ENCODE results near the gene SIRT2. TPM values are rescaled to one million over a fixed set of nuclear protein-coding genes. Genes with fewer than 3 reads are reported as not detected.
"Not testable (repeated sequence)": the region's sequence is repeated elsewhere in the genome, so short reads cannot be mapped to it uniquely, and the experiment has no call there.

Gene SIRT2
- total RNA-seq, 1 experiment from 2014 or later: 37.4 TPM

- Mint-ChIP-seq H3K36me3 (ENCODE audit: insufficient read depth, unreplicated experiment) (peaks cover 30% of the 10 kb centered on the region), H3K27me3 (ENCODE audit: insufficient read depth, unreplicated experiment) (no peaks in the 10 kb centered on the region), H3K4me1 (ENCODE audit: insufficient read depth, unreplicated experiment) (no peaks in the 10 kb centered on the region), H3K9me3 (ENCODE audit: unreplicated experiment) (no peaks in the 10 kb centered on the region), H3K27ac (ENCODE audit: low read depth, unreplicated experiment) (no peak overlapping the region), H3K4me3 (ENCODE audit: unreplicated experiment) (no peak overlapping the region)
- no TSS peak for BruUV-seq (replicated peaks)
- intact Hi-C loops (cut with micrococcal nuclease): no loop called here
- TF ChIP-seq, protein P1, sequence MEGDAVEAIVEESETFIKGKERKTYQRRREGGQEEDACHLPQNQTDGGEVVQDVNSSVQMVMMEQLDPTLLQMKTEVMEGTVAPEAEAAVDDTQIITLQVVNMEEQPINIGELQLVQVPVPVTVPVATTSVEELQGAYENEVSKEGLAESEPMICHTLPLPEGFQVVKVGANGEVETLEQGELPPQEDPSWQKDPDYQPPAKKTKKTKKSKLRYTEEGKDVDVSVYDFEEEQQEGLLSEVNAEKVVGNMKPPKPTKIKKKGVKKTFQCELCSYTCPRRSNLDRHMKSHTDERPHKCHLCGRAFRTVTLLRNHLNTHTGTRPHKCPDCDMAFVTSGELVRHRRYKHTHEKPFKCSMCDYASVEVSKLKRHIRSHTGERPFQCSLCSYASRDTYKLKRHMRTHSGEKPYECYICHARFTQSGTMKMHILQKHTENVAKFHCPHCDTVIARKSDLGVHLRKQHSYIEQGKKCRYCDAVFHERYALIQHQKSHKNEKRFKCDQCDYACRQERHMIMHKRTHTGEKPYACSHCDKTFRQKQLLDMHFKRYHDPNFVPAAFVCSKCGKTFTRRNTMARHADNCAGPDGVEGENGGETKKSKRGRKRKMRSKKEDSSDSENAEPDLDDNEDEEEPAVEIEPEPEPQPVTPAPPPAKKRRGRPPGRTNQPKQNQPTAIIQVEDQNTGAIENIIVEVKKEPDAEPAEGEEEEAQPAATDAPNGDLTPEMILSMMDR (IDR thresholded peaks at IDR 0.05; ENCODE audit: unreplicated experiment): no peak
- ChIA-PET POLR2A (no interaction called here), CTCF (no interaction called here)
- no peak for DNase-seq (ENCODE audit: unreplicated experiment)
These were observed 7.6 kb downstream of the SIRT2 start for GRCh38 chr19:38891771-38892170.

DNA sequence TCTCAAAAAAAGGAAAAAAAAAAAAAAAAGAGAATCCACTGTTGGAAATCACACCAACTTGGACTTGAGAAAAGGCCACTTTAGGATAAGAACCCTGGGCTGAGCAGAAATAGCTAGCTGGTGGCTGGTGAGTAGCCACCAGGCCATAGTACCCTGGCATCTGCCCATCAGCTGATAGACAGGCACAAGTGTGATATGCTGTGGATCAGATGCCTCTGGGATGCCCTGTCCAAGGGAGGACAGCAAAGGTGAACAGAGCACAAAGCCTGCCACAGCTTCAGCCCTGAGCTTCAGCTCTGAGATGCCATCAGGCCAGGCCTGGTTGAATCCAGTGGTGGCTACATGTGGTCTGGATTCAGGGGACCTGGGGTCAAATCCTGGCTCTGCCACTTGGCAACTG is 8.7 kb downstream of the SIRT2 start:
- TF ChIP-seq, protein P1 (IDR thresholded peaks at IDR 0.05; ENCODE audit: unreplicated experiment): no peak
- H3K27ac Mint-ChIP-seq (ENCODE audit: low read depth, unreplicated experiment): no peak overlapping the region
- no peak overlapping the region for H3K4me3 Mint-ChIP-seq (ENCODE audit: unreplicated experiment)
- ChIA-PET POLR2A (interaction anchor here (0.6 kb wide), 1 partner anchor 42 kb away, joined by 3 read pairs; no protein-coding TSS in a partner anchor), CTCF (interaction anchor here (0.6 kb wide), 1 partner anchor 8 kb away, joined by 3 read pairs; no protein-coding TSS in a partner anchor)
- H3K27me3 Mint-ChIP-seq (ENCODE audit: insufficient read depth, unreplicated experiment): no peaks in the 10 kb centered on the region
- DNase-seq (ENCODE audit: unreplicated experiment): no peak
- H3K36me3 Mint-ChIP-seq (ENCODE audit: insufficient read depth, unreplicated experiment): peaks cover 35% of the 10 kb centered on the region
- no TSS peak for BruUV-seq (replicated peaks)
- H3K4me1 Mint-ChIP-seq (ENCODE audit: insufficient read depth, unreplicated experiment): no peaks in the 10 kb centered on the region
- intact Hi-C loops (cut with micrococcal nuclease): no loop called here
- H3K9me3 Mint-ChIP-seq (ENCODE audit: unreplicated experiment): no peaks in the 10 kb centered on the region

GRCh38 chr19:38889803-38890202 is 9.6 kb downstream of the SIRT2 start:
- Mint-ChIP-seq H3K36me3 (ENCODE audit: insufficient read depth, unreplicated experiment) (peaks cover 42% of the 10 kb centered on the region), H3K4me3 (ENCODE audit: unreplicated experiment) (no peak overlapping the region), H3K27me3 (ENCODE audit: insufficient read depth, unreplicated experiment) (no peaks in the 10 kb centered on the region), H3K9me3 (ENCODE audit: unreplicated experiment) (no peaks in the 10 kb centered on the region), H3K4me1 (ENCODE audit: insufficient read depth, unreplicated experiment) (no peaks in the 10 kb centered on the region), H3K27ac (ENCODE audit: low read depth, unreplicated experiment) (no peak overlapping the region)
- BruUV-seq (replicated peaks): no TSS peak
- DNase-seq (ENCODE audit: unreplicated experiment): no peak
- intact Hi-C loops (cut with micrococcal nuclease): no loop called here
- ChIA-PET POLR2A (no interaction called here), CTCF (interaction anchor here (0.6 kb wide), 1 partner anchor 625 kb away, joined by 3 read pairs; no protein-coding TSS in a partner anchor)
- TF ChIP-seq, protein P1 (IDR thresholded peaks at IDR 0.05; ENCODE audit: unreplicated experiment): no peak

DNA sequence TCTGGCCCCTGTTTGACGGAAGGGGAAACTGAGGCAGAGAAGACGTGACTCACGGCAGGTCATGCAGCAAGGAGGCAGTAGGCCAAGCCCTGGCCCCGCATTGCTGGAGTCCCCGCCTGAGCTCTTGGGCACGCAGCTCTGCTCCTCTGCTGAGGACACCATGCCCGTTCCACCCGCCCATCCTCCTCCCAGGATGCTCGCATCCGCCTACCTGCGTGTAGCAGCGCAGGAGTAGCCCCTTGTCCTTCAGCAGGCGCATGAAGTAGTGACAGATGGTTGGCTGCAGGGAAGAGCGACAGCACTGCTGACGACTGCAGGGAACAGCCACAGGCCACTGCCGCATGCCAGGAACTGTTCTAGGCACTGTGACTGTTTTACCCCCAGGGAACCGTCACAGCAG is 10.5 kb downstream of the SIRT2 start:
- Mint-ChIP-seq H3K4me1 (ENCODE audit: insufficient read depth, unreplicated experiment) (no peaks in the 10 kb centered on the region), H3K4me3 (ENCODE audit: unreplicated experiment) (no peak overlapping the region), H3K27me3 (ENCODE audit: insufficient read depth, unreplicated experiment) (no peaks in the 10 kb centered on the region), H3K27ac (ENCODE audit: low read depth, unreplicated experiment) (no peak overlapping the region), H3K9me3 (ENCODE audit: unreplicated experiment) (no peaks in the 10 kb centered on the region), H3K36me3 (ENCODE audit: insufficient read depth, unreplicated experiment) (peaks cover 42% of the 10 kb centered on the region)
- DNase-seq (ENCODE audit: unreplicated experiment): no peak
- no TSS peak for BruUV-seq (replicated peaks)
- TF ChIP-seq, protein P1 (IDR thresholded peaks at IDR 0.05; ENCODE audit: unreplicated experiment): no peak
- intact Hi-C loops (cut with micrococcal nuclease): no loop called here
- ChIA-PET POLR2A (no interaction called here), CTCF (interaction anchor here (1.1 to 1.3 kb wide), 2 partner anchors 372 to 486 kb away, joined by 3 to 5 read pairs; partner anchors contain the start of gene FAM98C)

DNA sequence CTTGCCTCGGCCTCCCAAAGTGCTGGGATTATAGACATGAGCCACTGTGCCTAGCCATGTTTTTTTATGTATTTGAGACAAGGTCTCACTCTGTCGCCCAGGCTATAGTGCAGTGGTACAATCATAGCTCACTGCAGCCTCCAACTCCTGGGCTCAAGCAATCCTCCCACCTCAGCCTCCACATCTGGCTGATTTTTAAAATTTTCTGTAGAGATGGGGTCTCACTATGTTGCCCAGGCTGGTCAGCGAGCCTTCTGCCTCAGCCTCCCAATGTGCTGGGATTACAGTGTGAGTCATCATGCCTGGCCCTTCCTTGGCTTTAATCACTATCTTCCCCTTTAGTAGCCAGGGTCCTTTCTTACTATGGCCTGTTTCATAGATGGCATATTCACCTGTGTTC is 14.7 kb downstream of the SIRT2 start:
- POLR2A ChIA-PET; H3K4me1 Mint-ChIP-seq (ENCODE audit: insufficient read depth, unreplicated experiment): not testable (repeated sequence)
- CTCF ChIA-PET: interaction anchor here (0.7 kb wide), 1 partner anchor 17 kb away, joined by 3 read pairs; no protein-coding TSS in a partner anchor

More for the DNA sequence above, 14.7 kb downstream of the SIRT2 start:
- H3K9me3 Mint-ChIP-seq (ENCODE audit: unreplicated experiment); H3K4me3 Mint-ChIP-seq (ENCODE audit: unreplicated experiment); intact Hi-C loops (cut with micrococcal nuclease); H3K27me3 Mint-ChIP-seq (ENCODE audit: insufficient read depth, unreplicated experiment); DNase-seq (ENCODE audit: unreplicated experiment); H3K27ac Mint-ChIP-seq (ENCODE audit: low read depth, unreplicated experiment); BruUV-seq (replicated peaks): not testable (repeated sequence)
- peaks cover 43% of the 10 kb centered on the region for H3K36me3 Mint-ChIP-seq (ENCODE audit: insufficient read depth, unreplicated experiment)
